SK-N-SH (cell line): Measurements from ENCODE around the gene SPPL2C. TPM values are rescaled to one million over a fixed set of nuclear protein-coding genes. Genes with fewer than 3 reads are reported as not detected.

Experiments used
- CTCF ChIA-PET: fragments of 300-600, 350-600 bp; formaldehyde crosslinking; extraction: SDS; loops from one replicate; lab custom pipeline; 2021; lab: Yijun Ruan, JAX
- POLR2A ChIA-PET: fragments of 350-600 bp; sonication (Branson Sonifier 250); formaldehyde crosslinking; extraction: SDS; loops from one replicate; lab custom pipeline; 2020; ENCODE audit warnings: antibody characterized with exemption, inconsistent platforms; lab: Yijun Ruan, JAX
- DNase-seq: peaks from one replicate; pipeline ENCODE4 v3.0.0; 2012
- H2AFZ ChIP-seq: fragments of 200-600 bp; sonication (generic); 2 replicates; pipeline ENCODE4 v1.8.1; 2016; ENCODE audit warnings: antibody characterized with exemption, mild to moderate bottlenecking, low read depth
- H3F3A ChIP-seq: fragments of 200-600 bp; sonication (generic); replicated peaks from 2 replicates; pipeline ENCODE3; 2016; ENCODE audit warnings: antibody characterized with exemption, mild to moderate bottlenecking; ENCODE audit not compliant: insufficient read depth
- H3K27ac ChIP-seq, 2 experiments: fragments of 200-500 bp in 1 of 2; fragments of 200-600 bp in 1 of 2; sonication (Bioruptor generic) in 1 of 2; sonication (generic), shearing (Covaris generic) in 1 of 2; 2 replicates each; pipeline versions ENCODE4 v1.5.1 to v1.6.1; 2014 to 2016; ENCODE audit warnings: low read depth in 2 of 2, inconsistent platforms in 1 of 2, low read length in 1 of 2, mild to moderate bottlenecking in 1 of 2, mixed read lengths in 1 of 2
- H3K27me3 ChIP-seq: fragments of 200-600 bp; sonication (generic), shearing (Covaris generic); 2 replicates; pipeline ENCODE4 v1.6.1; 2016; ENCODE audit warnings: mixed run types; ENCODE audit not compliant: insufficient read depth
- H3K36me3 ChIP-seq, 2 experiments: fragments of 200-500 bp in 1 of 2; fragments of 200-600 bp in 1 of 2; sonication (Bioruptor generic) in 1 of 2; sonication (generic) in 1 of 2; replicated peaks in 1 of 2; 2 replicates each; pipeline versions ENCODE3 to v1.5.1; 2014 to 2016; ENCODE audit warnings: low read length in 1 of 2, mild to moderate bottlenecking in 1 of 2; ENCODE audit not compliant: insufficient read depth in 2 of 2, control insufficient read depth in 1 of 2
- H3K4me1 ChIP-seq, 2 experiments: fragments of 200-500 bp in 1 of 2; fragments of 200-600 bp in 1 of 2; sonication (Bioruptor generic) in 1 of 2; sonication (generic), shearing (Covaris generic) in 1 of 2; 2 replicates each; pipeline versions ENCODE4 v1.5.1 to v1.6.1; 2014 to 2016; ENCODE audit warnings: low read depth in 1 of 2, low read length in 1 of 2, mixed run types in 1 of 2; ENCODE audit not compliant: insufficient read depth in 2 of 2, control insufficient read depth in 1 of 2
- H3K4me2 ChIP-seq: fragments of 200-600 bp; sonication (generic), shearing (Covaris generic); 2 replicates; pipeline ENCODE4 v1.6.1; 2017; ENCODE audit warnings: mixed run types
- H3K4me3 ChIP-seq, 2 experiments: fragments of 200-500 bp in 1 of 2; fragments of 200-600 bp in 1 of 2; sonication (Bioruptor generic) in 1 of 2; sonication (generic), shearing (Covaris generic) in 1 of 2; 2 replicates each; pipeline versions ENCODE4 v1.5.1 to v1.8.1; 2014 to 2016; ENCODE audit warnings: low read depth in 2 of 2, inconsistent platforms in 1 of 2, low read length in 1 of 2, mild to moderate bottlenecking in 1 of 2, mixed read lengths in 1 of 2, moderate library complexity in 1 of 2
- H3K79me2 ChIP-seq: fragments of 200-600 bp; sonication (generic); 2 replicates; pipeline ENCODE4 v1.8.1; 2017; ENCODE audit warnings: mild to moderate bottlenecking; ENCODE audit not compliant: insufficient read depth
- H3K9ac ChIP-seq: fragments of 200-600 bp; sonication (generic); 2 replicates; pipeline ENCODE4 v1.6.1; 2017; ENCODE audit warnings: mixed run types
- H3K9me2 ChIP-seq: fragments of 200-600 bp; sonication (generic); 2 replicates; pipeline ENCODE4 v1.6.1; 2017; ENCODE audit warnings: mixed run types
- H3K9me3 ChIP-seq: fragments of 200-600 bp; sonication (generic); 2 replicates; pipeline ENCODE4 v1.6.1; 2017; ENCODE audit warnings: mixed run types, mild to moderate bottlenecking, moderate library complexity
- H4K20me1 ChIP-seq: fragments of 200-600 bp; sonication (generic); 2 replicates; pipeline ENCODE4 v1.6.1; 2017; ENCODE audit warnings: mild to moderate bottlenecking, mixed run types; ENCODE audit not compliant: insufficient read depth
- ELF1 ChIP-seq: IDR thresholded peaks from 2 replicates; pipeline ENCODE4 v1.4.0; 2012
- FOXJ3 ChIP-seq: sonication (generic); formaldehyde crosslinking; IDR thresholded peaks from 2 replicates; pipeline ENCODE4 v1.5.1; 2020; ENCODE audit warnings: mild to moderate bottlenecking, missing genetic modification reagents
- FOXM1 ChIP-seq: IDR thresholded peaks from 2 replicates; pipeline ENCODE4 v1.4.0; 2012; ENCODE audit warnings: low read depth, mild to moderate bottlenecking
- GABPA ChIP-seq: IDR thresholded peaks from 2 replicates; pipeline ENCODE4 v1.4.0; 2012; ENCODE audit warnings: low read depth, mild to moderate bottlenecking
- GATA2 ChIP-seq: sonication (generic); formaldehyde crosslinking; IDR thresholded peaks from 2 replicates; pipeline ENCODE4 v1.5.0; 2020; ENCODE audit warnings: mild to moderate bottlenecking, missing genetic modification reagents
- JUND ChIP-seq: IDR thresholded peaks from 2 replicates; pipeline ENCODE4 v1.4.0; 2012
- MAX ChIP-seq: IDR thresholded peaks from 2 replicates; pipeline ENCODE4 v1.4.0; 2012; ENCODE audit warnings: low read depth
- MEF2A ChIP-seq: IDR thresholded peaks from 2 replicates; pipeline ENCODE4 v1.4.0; 2012; ENCODE audit warnings: low read depth, borderline replicate concordance
- MXI1 ChIP-seq: IDR thresholded peaks from 2 replicates; pipeline ENCODE4 v1.6.1; 2012; ENCODE audit warnings: mild to moderate bottlenecking, low read depth, low read length, improper control_type of control experiment
- NFIC ChIP-seq: IDR thresholded peaks from 2 replicates; pipeline ENCODE4 v1.4.0; 2012; ENCODE audit warnings: borderline replicate concordance
- PBX3 ChIP-seq: IDR thresholded peaks from 2 replicates; pipeline ENCODE4; 2012
- POLR2AphosphoS5 ChIP-seq: IDR thresholded peaks from 2 replicates; pipeline ENCODE4 v1.6.1; 2012; ENCODE audit warnings: low read depth, low read length
- RAD21 ChIP-seq: IDR thresholded peaks from 2 replicates; pipeline ENCODE4 v1.6.1; 2012; ENCODE audit warnings: mild to moderate bottlenecking, low read length
- RCOR1 ChIP-seq: fragments of 150-350 bp; IDR thresholded peaks from 2 replicates; pipeline ENCODE4 v1.6.1; 2017; ENCODE audit warnings: antibody characterized with exemption, low read length
- RFX5 ChIP-seq: IDR thresholded peaks from 2 replicates; pipeline ENCODE4 v1.6.1; 2012; ENCODE audit warnings: mild to moderate bottlenecking, improper control_type of control experiment, low read length
- RXRA ChIP-seq: IDR thresholded peaks from 2 replicates; pipeline ENCODE4 v1.4.0; 2012; ENCODE audit warnings: low read depth, mild to moderate bottlenecking, borderline replicate concordance
- TAF1 ChIP-seq: IDR thresholded peaks from 2 replicates; pipeline ENCODE4 v1.6.1; 2012; ENCODE audit warnings: low read depth, mild to moderate bottlenecking, low read length, moderate library complexity, borderline replicate concordance
- TEAD4 ChIP-seq: IDR thresholded peaks from 2 replicates; pipeline ENCODE4 v1.4.0; 2012; ENCODE audit warnings: mild to moderate bottlenecking, borderline replicate concordance; ENCODE audit not compliant: insufficient read depth
- USF1 ChIP-seq: IDR thresholded peaks from 2 replicates; pipeline ENCODE4 v1.4.0; 2012; ENCODE audit warnings: low read depth, borderline replicate concordance
- USF2 ChIP-seq: fragments of 150-350 bp; IDR thresholded peaks from 2 replicates; pipeline ENCODE4 v1.6.1; 2017; ENCODE audit warnings: antibody characterized with exemption, low read length, low read depth, borderline replicate concordance
- WGBS: methylation state at CpG from one replicate; pipeline ENCODE4 v1.1.6; 2017; ENCODE audit warnings: low lambda C conversion rate; 5-methylcytosine and 5-hydroxymethylcytosine counted together
- polyA plus RNA-seq, 3 experiments: library from polyadenylated mRNA; depleted of rRNA; stranded (reverse); fragments of >200 nt; gene quantifications; 2 replicates each; pipeline ENCODE4 v1.2.3, GENCODE V29; 2012
- TF ChIP-seq, protein P1 (sequence below): fragments of 150-350 bp; IDR thresholded peaks from 2 replicates; pipeline ENCODE4 v1.6.1; 2016; ENCODE audit warnings: mild to moderate bottlenecking, low read depth, low read length
- TF ChIP-seq, protein P2 (sequence below): fragments of 200-600 bp; sonication (generic); IDR thresholded peaks from 2 replicates; pipeline ENCODE4 v1.6.1; 2017; ENCODE audit warnings: antibody characterized with exemption, mild to moderate bottlenecking, moderate library complexity

SPPL2C gene
- polyA plus RNA-seq, 1 of the 3 experiments (the other 2 are of a cell fraction), result not detected

- no peaks in the 10 kb centered on the region for H3K79me2 ChIP-seq
- no peaks in the 10 kb centered on the region for H3K9me2 ChIP-seq
- DNase-seq, result no peak
- no peak overlapping the region for H3K27ac ChIP-seq
- H3K4me3 ChIP-seq, result no peak overlapping the region
- TF ChIP-seq RXRA, result no peak
- no peak for TF ChIP-seq RFX5
- TF ChIP-seq USF2, result no peak
- no peak for TF ChIP-seq ELF1
- no peak for TF ChIP-seq RCOR1
- no peak for TF ChIP-seq USF1
- TF ChIP-seq MXI1, result no peak
- TF ChIP-seq NFIC, result no peak
- TF ChIP-seq MEF2A, result no peak
- TF ChIP-seq TAF1, result no peak
- no peak for TF ChIP-seq FOXM1
- TF ChIP-seq RAD21, result no peak
- no peak for TF ChIP-seq POLR2AphosphoS5
- TF ChIP-seq TEAD4, result no peak
- TF ChIP-seq PBX3, result no peak
- TF ChIP-seq, all 33 proteins: peak for 0
- ChIA-PET POLR2A (interaction anchor here (1.0 kb wide), 1 partner anchor 23 kb away, joined by 3 read pairs; no protein-coding TSS in a partner anchor), CTCF (interaction anchor here (0.8 to 17.2 kb wide), 19 partner anchors 9 to 456 kb away, joined by 3 to 327 read pairs (median 13); partner anchors contain the start of genes CRHR1 and MAPT)
- Histone ChIP-seq H3K27me3 (peaks cover 12% of the 10 kb centered on the region), H3K9me3 (no peaks in the 10 kb centered on the region), H3K4me1 (peaks cover 0 to 15% of the 10 kb centered on the region in 2 experiments; a peak in 1 of 4 replicates), H3K4me2 (no peak overlapping the region), H3K9ac (no peak overlapping the region), H2AFZ (no peak overlapping the region), H4K20me1 (no peaks in the 10 kb centered on the region), H3K36me3 (no peaks in the 10 kb centered on the region), H3F3A (no peaks in the 10 kb centered on the region)
- WGBS, result 52% methylated on average over 6 of the region's 6 CpGs
These were observed 6.3 kb downstream of the SPPL2C start for GRCh38 chr17:45851022-45851421.

DNA sequence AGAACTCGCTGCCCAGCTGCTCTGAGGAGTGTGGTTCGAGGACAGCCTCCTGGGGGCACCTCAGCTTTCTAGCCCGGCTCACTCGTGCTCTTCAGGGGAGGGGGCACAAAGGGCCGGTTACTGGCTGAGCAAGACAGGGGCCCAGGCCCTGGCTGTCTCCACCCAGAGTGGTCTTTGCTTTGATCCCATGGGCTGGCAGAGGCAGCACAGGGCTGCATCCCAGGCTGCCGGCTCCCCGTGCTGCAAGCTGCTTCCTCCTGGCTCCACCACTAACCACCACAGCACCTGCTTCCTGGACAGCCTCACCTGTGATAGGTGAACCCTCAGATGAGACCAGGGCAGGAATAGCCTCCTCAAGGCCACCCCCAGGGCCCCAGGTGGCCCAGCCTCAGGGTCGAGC is 6.8 kb downstream of the SPPL2C start:
- CTCF ChIA-PET, result interaction anchor here (0.8 to 17.2 kb wide), 30 partner anchors 9 to 456 kb away, joined by 3 to 327 read pairs (median 6); partner anchors contain the start of genes CRHR1 and MAPT
- TF ChIP-seq USF2, result no peak
- no peak for TF ChIP-seq FOXJ3 (CRISPR knock-in tag)
- TF ChIP-seq, protein P1, sequence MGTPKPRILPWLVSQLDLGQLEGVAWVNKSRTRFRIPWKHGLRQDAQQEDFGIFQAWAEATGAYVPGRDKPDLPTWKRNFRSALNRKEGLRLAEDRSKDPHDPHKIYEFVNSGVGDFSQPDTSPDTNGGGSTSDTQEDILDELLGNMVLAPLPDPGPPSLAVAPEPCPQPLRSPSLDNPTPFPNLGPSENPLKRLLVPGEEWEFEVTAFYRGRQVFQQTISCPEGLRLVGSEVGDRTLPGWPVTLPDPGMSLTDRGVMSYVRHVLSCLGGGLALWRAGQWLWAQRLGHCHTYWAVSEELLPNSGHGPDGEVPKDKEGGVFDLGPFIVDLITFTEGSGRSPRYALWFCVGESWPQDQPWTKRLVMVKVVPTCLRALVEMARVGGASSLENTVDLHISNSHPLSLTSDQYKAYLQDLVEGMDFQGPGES, result no peak
- no peak for TF ChIP-seq MXI1
- TF ChIP-seq TAF1, result no peak
- TF ChIP-seq GATA2 (CRISPR knock-in tag), result no peak
- no peak for TF ChIP-seq GABPA
- TF ChIP-seq MAX, result no peak
- TF ChIP-seq JUND, result no peak
- no peak for TF ChIP-seq TEAD4
- TF ChIP-seq RFX5, result no peak
- TF ChIP-seq, protein P2, sequence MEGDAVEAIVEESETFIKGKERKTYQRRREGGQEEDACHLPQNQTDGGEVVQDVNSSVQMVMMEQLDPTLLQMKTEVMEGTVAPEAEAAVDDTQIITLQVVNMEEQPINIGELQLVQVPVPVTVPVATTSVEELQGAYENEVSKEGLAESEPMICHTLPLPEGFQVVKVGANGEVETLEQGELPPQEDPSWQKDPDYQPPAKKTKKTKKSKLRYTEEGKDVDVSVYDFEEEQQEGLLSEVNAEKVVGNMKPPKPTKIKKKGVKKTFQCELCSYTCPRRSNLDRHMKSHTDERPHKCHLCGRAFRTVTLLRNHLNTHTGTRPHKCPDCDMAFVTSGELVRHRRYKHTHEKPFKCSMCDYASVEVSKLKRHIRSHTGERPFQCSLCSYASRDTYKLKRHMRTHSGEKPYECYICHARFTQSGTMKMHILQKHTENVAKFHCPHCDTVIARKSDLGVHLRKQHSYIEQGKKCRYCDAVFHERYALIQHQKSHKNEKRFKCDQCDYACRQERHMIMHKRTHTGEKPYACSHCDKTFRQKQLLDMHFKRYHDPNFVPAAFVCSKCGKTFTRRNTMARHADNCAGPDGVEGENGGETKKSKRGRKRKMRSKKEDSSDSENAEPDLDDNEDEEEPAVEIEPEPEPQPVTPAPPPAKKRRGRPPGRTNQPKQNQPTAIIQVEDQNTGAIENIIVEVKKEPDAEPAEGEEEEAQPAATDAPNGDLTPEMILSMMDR, result no peak

More for the DNA sequence above, 6.8 kb downstream of the SPPL2C start:
- no peak overlapping the region for H3K4me3 ChIP-seq
- no peak overlapping the region for H3K9ac ChIP-seq
- WGBS, result 45% methylated on average over 5 of the region's 8 CpGs
- no peak overlapping the region for H3K4me2 ChIP-seq
- no peaks in the 10 kb centered on the region for H3K9me3 ChIP-seq
- H4K20me1 ChIP-seq, result no peaks in the 10 kb centered on the region
- no peaks in the 10 kb centered on the region for H3F3A ChIP-seq
- no peak for DNase-seq
- no peak overlapping the region for H2AFZ ChIP-seq
- H3K36me3 ChIP-seq, result no peaks in the 10 kb centered on the region
- POLR2A ChIA-PET, result interaction anchor here (1.0 kb wide), 1 partner anchor 23 kb away, joined by 3 read pairs; no protein-coding TSS in a partner anchor
- H3K27ac ChIP-seq, result no peak overlapping the region
- H3K9me2 ChIP-seq, result no peaks in the 10 kb centered on the region
- no peaks in the 10 kb centered on the region for H3K79me2 ChIP-seq
- peaks cover 0 to 15% of the 10 kb centered on the region in 2 experiments; a peak in 1 of 4 replicates for H3K4me1 ChIP-seq
- peaks cover 12% of the 10 kb centered on the region for H3K27me3 ChIP-seq
